ENCODE measurements around the gene RCL1. TPM values are rescaled to one million over a fixed set of nuclear protein-coding genes. Genes with fewer than 3 reads are reported as not detected.
A peak's percentile ranks its signal among the peaks of the same experiment; 100 is the strongest.

RCL1 gene
- total RNA-seq, 1 donor: 10.4 TPM

- DNase-seq (ENCODE audit: low read depth): no peak
- no peak for TF ChIP-seq CTCF (IDR thresholded peaks at IDR 0.05; ENCODE audit: insufficient read depth, low read depth, low read length)
- no peak overlapping the region for H3K4me3 ChIP-seq (ENCODE audit: low read depth, low read length)
Observed at GRCh38 chr9:4811824-4812223, 19.1 kb downstream of the RCL1 start.

GRCh38 chr9:4812858-4813257, 20.1 kb downstream of the RCL1 start:
- no peak overlapping the region for H3K4me3 ChIP-seq (ENCODE audit: low read depth, low read length)
- no peak for TF ChIP-seq CTCF (IDR thresholded peaks at IDR 0.05; ENCODE audit: insufficient read depth, low read depth, low read length)
- no peak for DNase-seq (ENCODE audit: low read depth)

- DNase-seq (ENCODE audit: low read depth): no peak
- no peak for TF ChIP-seq CTCF (IDR thresholded peaks at IDR 0.05; ENCODE audit: insufficient read depth, low read depth, low read length)
- H3K4me3 ChIP-seq (ENCODE audit: low read depth, low read length): no peak overlapping the region
Observed at GRCh38 chr9:4814913-4815312, 22.2 kb downstream of the RCL1 start.

GRCh38 chr9:4815381-4815956, 22.7 kb downstream of the RCL1 start:
- H3K4me3 ChIP-seq (ENCODE audit: low read depth, low read length): no peak overlapping the region
- TF ChIP-seq CTCF (IDR thresholded peaks at IDR 0.05; ENCODE audit: insufficient read depth, low read depth, low read length): no peak
- no peak for DNase-seq (ENCODE audit: low read depth)

- no peak for TF ChIP-seq CTCF (IDR thresholded peaks at IDR 0.05; ENCODE audit: insufficient read depth, low read depth, low read length)
- no peak for DNase-seq (ENCODE audit: low read depth)
- H3K4me3 ChIP-seq (ENCODE audit: low read depth, low read length): no peak overlapping the region
Observed at GRCh38 chr9:4820168-4820567, 27.4 kb downstream of the RCL1 start.

- H3K4me3 ChIP-seq (ENCODE audit: low read depth, low read length): no peak overlapping the region
- TF ChIP-seq CTCF (IDR thresholded peaks at IDR 0.05; ENCODE audit: insufficient read depth, low read depth, low read length): no peak
- no peak for DNase-seq (ENCODE audit: low read depth)
Observed at GRCh38 chr9:4821133-4821532, 28.4 kb downstream of the RCL1 start.

GRCh38 chr9:4822057-4822456, 29.3 kb downstream of the RCL1 start:
- no peak overlapping the region for H3K4me3 ChIP-seq (ENCODE audit: low read depth, low read length)
- peak; percentile 41 for DNase-seq (ENCODE audit: low read depth)

More at GRCh38 chr9:4822057-4822456, 29.3 kb downstream of the RCL1 start:
- TF ChIP-seq CTCF (IDR thresholded peaks at IDR 0.05; ENCODE audit: insufficient read depth, low read depth, low read length): no peak

Data from fibroblast of villous mesenchyme (primary cell).